ENCODE data around the gene TPRX2. TPM values are rescaled to one million over a fixed set of nuclear protein-coding genes. Genes with fewer than 3 reads are reported as not detected.

TPRX2 gene
- total RNA-seq, 2 experiments from 2014 or later = not detected

DNA sequence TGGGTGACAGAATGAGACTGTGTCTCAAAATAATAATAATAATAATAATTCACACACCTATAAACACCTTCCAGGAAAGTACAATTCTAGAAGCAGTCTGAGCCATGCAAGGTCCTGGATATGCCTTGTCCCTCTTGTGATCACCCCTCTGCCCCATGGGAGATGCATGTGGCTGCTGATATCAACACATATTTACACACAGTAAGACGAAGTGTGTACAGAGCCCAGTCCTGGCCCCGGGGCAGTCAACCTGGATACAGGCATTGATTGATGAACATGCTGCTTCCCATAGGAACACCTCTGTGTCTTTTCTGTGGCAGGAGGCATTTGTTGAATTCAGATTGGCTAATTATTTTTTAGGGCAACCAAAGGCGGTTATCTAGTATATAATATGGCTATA is 23.9 kb downstream of the TPRX2 start:
- ATAC-seq (ENCODE audit: poor library complexity) (no peak), DNase-seq (no peak)
- no peak overlapping the region for H3K27ac Mint-ChIP-seq
- ChIA-PET POLR2A (no interaction called here), CTCF (no interaction called here)
- H3K4me3 ChIP-seq (ENCODE audit: low read length) = no peak overlapping the region
- H3K4me1 ChIP-seq (ENCODE audit: insufficient read depth, low read length) = no peaks in the 10 kb centered on the region
- H3K27ac ChIP-seq (ENCODE audit: low read depth in 1 of 2, low read length in 2 of 2) = no peak overlapping the region
- H3K27me3 Mint-ChIP-seq = peaks cover 36% of the 10 kb centered on the region
- intact Hi-C loops (cut with DNase I, micrococcal nuclease) = no loop called here
- no peak for TF ChIP-seq CTCF (IDR thresholded peaks at IDR 0.05)
- H3K36me3 ChIP-seq (ENCODE audit: insufficient read depth, low read length) = no peaks in the 10 kb centered on the region
- H3K9me3 Mint-ChIP-seq = no peaks in the 10 kb centered on the region
- peaks cover 0 to 7% of the 10 kb centered on the region in 2 experiments for H3K27me3 ChIP-seq (ENCODE audit: control insufficient read depth in 1 of 2, insufficient read depth in 2 of 2, low read length in 2 of 2)
- no peaks in the 10 kb centered on the region for H3K36me3 Mint-ChIP-seq (ENCODE audit: low read depth)
- no peaks in the 10 kb centered on the region for H3K4me1 Mint-ChIP-seq (ENCODE audit: low read depth)
- no peaks in the 10 kb centered on the region for H3K9me3 ChIP-seq (ENCODE audit: control insufficient read depth in 1 of 2, insufficient read depth in 1 of 2, low read length in 2 of 2)
- H3K4me3 Mint-ChIP-seq = no peak overlapping the region

- H3K9me3 ChIP-seq (ENCODE audit: control insufficient read depth in 1 of 2, insufficient read depth in 1 of 2, low read length in 2 of 2) = no peaks in the 10 kb centered on the region
- H3K27me3 Mint-ChIP-seq = peaks cover 28% of the 10 kb centered on the region
- TF ChIP-seq CTCF (IDR thresholded peaks at IDR 0.05) = no peak
- no peak overlapping the region for H3K27ac Mint-ChIP-seq
- H3K4me3 ChIP-seq (ENCODE audit: low read length) = no peak overlapping the region
- H3K27me3 ChIP-seq (ENCODE audit: control insufficient read depth in 1 of 2, insufficient read depth in 2 of 2, low read length in 2 of 2) = peaks cover 0 to 2% of the 10 kb centered on the region in 2 experiments
- no peak for ATAC-seq (ENCODE audit: poor library complexity)
- no peak overlapping the region for H3K27ac ChIP-seq (ENCODE audit: low read depth in 1 of 2, low read length in 2 of 2)
- POLR2A ChIA-PET = no interaction called here
- CTCF ChIA-PET = no interaction called here
- no peaks in the 10 kb centered on the region for H3K4me1 Mint-ChIP-seq (ENCODE audit: low read depth)
- no peaks in the 10 kb centered on the region for H3K9me3 Mint-ChIP-seq
- no peak for DNase-seq
- intact Hi-C loops (cut with DNase I, micrococcal nuclease) = no loop called here
- H3K36me3 ChIP-seq (ENCODE audit: insufficient read depth, low read length) = no peaks in the 10 kb centered on the region
- no peaks in the 10 kb centered on the region for H3K36me3 Mint-ChIP-seq (ENCODE audit: low read depth)
- no peaks in the 10 kb centered on the region for H3K4me1 ChIP-seq (ENCODE audit: insufficient read depth, low read length)
- no peak overlapping the region for H3K4me3 Mint-ChIP-seq
Measured at GRCh38 chr19:47885067-47885463, 26.0 kb downstream of the TPRX2 start.

- TF ChIP-seq CTCF (IDR thresholded peaks at IDR 0.05) = no peak
- no peak within 1 kb of the TSS for H3K27ac Mint-ChIP-seq
- peaks cover 28% of the 10 kb centered on the region for H3K27me3 Mint-ChIP-seq
- Histone ChIP-seq H3K27me3 (ENCODE audit: control insufficient read depth in 1 of 2, insufficient read depth in 2 of 2, low read length in 2 of 2) (peaks cover 0 to 2% of the 10 kb centered on the region in 2 experiments), H3K4me1 (ENCODE audit: insufficient read depth, low read length) (no peaks in the 10 kb centered on the region), H3K27ac (ENCODE audit: low read depth in 1 of 2, low read length in 2 of 2) (no peak within 1 kb of the TSS), H3K9me3 (ENCODE audit: control insufficient read depth in 1 of 2, insufficient read depth in 1 of 2, low read length in 2 of 2) (no peaks in the 10 kb centered on the region), H3K36me3 (ENCODE audit: insufficient read depth, low read length) (no peaks in the 10 kb centered on the region), H3K4me3 (ENCODE audit: low read length) (no peak within 1 kb of the TSS)
- DNase-seq (no peak), ATAC-seq (ENCODE audit: poor library complexity) (no peak)
- no peaks in the 10 kb centered on the region for H3K4me1 Mint-ChIP-seq (ENCODE audit: low read depth)
- no peak within 1 kb of the TSS for H3K4me3 Mint-ChIP-seq
- CTCF ChIA-PET = no interaction called here
- H3K9me3 Mint-ChIP-seq = no peaks in the 10 kb centered on the region
- no peaks in the 10 kb centered on the region for H3K36me3 Mint-ChIP-seq (ENCODE audit: low read depth)
- POLR2A ChIA-PET = no interaction called here
- intact Hi-C loops (cut with DNase I, micrococcal nuclease) = no loop called here
Measured at GRCh38 chr19:47886010-47886559, 27.1 kb downstream of the TPRX2 start, which contains the start of gene SULT2A1. TSS of gene SULT2A1 (minus strand) at chr19:47886315. CDS start at chr19:47886257, 58 bp downstream.
